ENCODE results near the gene CLCN1.

DNA sequence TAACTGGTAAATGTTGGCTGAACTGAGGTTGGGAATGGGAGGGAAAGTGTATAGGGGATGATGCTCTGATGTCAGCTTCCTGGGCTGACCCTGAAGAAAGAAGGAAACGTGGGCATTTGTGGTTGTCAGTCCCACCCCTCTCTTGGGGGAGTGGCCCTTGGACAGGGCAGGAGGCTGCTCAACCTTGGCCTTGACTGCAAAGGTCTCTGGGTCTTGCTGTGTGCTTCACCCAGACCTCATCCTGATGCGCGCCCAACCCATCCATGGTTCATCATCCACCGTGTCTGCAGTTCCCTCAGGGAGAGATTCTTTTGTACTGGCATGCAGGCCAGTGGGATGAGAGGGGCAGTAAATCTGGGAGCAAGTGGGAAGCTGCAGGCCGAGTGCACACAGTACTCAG lies 60.5 kb downstream of the CLCN1 start:
- TF ChIP-seq ELK1 (IDR thresholded peaks at IDR 0.05; ENCODE audit: low read depth, low read length) (no peak), CEBPB (IDR thresholded peaks at IDR 0.05; ENCODE audit: borderline replicate concordance in 1 of 2, low read depth in 2 of 2, low read length in 2 of 2) (no peak), CTCF (IDR thresholded peaks at IDR 0.05 in 2 of 3, conservative IDR thresholded peaks at IDR 0.05 in 1 of 3; ENCODE audit: control insufficient read depth in 2 of 3, extremely low read depth in 1 of 3, insufficient read depth in 1 of 3, low read depth in 3 of 3, low read length in 3 of 3) (no peak), HCFC1 (IDR thresholded peaks at IDR 0.05; ENCODE audit: low read length) (no peak)
- TF ChIP-seq, protein P1, sequence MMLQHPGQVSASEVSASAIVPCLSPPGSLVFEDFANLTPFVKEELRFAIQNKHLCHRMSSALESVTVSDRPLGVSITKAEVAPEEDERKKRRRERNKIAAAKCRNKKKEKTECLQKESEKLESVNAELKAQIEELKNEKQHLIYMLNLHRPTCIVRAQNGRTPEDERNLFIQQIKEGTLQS (IDR thresholded peaks at IDR 0.05; ENCODE audit: borderline replicate concordance, extremely low read depth, low read depth, low read length), result no peak
